Stomach (tissue), 4 donors: ENCODE results near the gene PCP4.

ENCODE experiments used
- POLR2A ChIP-seq, 4 donors: fragments of 450-650 bp; IDR thresholded peaks; one replicate each; pipeline ENCODE4 v1.6.1; 2016; ENCODE audit warnings: antibody characterized with exemption in 4 of 4, control low read depth in 2 of 4, mild to moderate bottlenecking in 1 of 4, moderate library complexity in 1 of 4
- TF ChIP-seq, protein P1 (sequence below), 7 experiments: fragments of 450-650 bp in 4 of 7; fragments of 200-600 bp in 3 of 7; sonication (generic) in 3 of 7; IDR thresholded peaks; one replicate each; pipeline ENCODE4 v1.5.1; 2016 to 2019; ENCODE audit warnings: antibody characterized with exemption in 7 of 7, control low read depth in 2 of 7, mild to moderate bottlenecking in 1 of 7

DNA sequence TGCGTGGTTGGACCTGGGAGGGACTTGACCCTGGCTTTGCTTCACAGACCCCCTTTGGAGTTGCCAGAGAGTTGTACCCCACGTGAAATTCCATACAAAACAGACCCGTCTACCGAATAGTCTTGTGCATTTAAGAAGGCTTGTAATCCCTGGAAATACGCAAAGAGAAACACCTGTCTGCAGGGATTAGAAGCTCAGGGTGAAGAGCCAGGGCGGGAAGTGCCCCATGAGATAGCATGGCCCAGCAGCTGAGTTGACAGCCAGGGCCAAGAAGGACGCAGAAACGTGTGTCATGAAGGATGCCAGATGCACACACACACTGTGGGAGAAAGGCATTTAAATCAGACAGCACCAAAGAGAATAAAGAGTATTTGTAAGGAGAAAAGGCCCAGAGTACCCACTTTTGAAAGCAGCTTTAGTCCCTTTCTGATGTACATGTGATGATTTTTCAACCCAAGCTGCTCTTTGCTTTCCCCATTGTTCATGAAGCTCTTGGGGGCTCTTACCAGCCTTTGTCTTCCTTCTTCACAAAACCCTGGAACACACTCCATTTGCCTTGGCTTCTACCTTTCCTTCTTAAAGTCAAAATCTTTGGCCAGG is 46.6 kb downstream of the PCP4 start:
- TF ChIP-seq, protein P1, sequence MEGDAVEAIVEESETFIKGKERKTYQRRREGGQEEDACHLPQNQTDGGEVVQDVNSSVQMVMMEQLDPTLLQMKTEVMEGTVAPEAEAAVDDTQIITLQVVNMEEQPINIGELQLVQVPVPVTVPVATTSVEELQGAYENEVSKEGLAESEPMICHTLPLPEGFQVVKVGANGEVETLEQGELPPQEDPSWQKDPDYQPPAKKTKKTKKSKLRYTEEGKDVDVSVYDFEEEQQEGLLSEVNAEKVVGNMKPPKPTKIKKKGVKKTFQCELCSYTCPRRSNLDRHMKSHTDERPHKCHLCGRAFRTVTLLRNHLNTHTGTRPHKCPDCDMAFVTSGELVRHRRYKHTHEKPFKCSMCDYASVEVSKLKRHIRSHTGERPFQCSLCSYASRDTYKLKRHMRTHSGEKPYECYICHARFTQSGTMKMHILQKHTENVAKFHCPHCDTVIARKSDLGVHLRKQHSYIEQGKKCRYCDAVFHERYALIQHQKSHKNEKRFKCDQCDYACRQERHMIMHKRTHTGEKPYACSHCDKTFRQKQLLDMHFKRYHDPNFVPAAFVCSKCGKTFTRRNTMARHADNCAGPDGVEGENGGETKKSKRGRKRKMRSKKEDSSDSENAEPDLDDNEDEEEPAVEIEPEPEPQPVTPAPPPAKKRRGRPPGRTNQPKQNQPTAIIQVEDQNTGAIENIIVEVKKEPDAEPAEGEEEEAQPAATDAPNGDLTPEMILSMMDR (IDR thresholded peaks at IDR 0.05): no peak
- no peak for TF ChIP-seq POLR2A (IDR thresholded peaks at IDR 0.05)
